GM12878 (cell line): ENCODE measurements around the gene POLR1A. TPM values are rescaled to one million over a fixed set of nuclear protein-coding genes. Genes with fewer than 3 reads are reported as not detected.

Experiments used
- ATAC-seq: fragments of 200-7000 bp; cut with Tn5 transposase; 3 replicates; pipeline ENCODE4 v1.9.1; 2020; ENCODE audit warnings: mild to moderate bottlenecking, moderate library complexity
- BruUV-seq: library from RNA; stranded (reverse); fragments of 400-500 nt; replicated peaks from 2 replicates; lab custom pipeline; 2021; lab: Mats Ljungman, UMichigan
- CTCF ChIA-PET: fragments of 300-600 bp; sonication (Branson Sonifier 250); formaldehyde crosslinking; extraction: SDS; loops from one replicate; lab custom pipeline; 2021; ENCODE audit warnings: inconsistent platforms; lab: Yijun Ruan, JAX
- POLR2A ChIA-PET: fragments of 350-600 bp; formaldehyde crosslinking; extraction: SDS; loops from one replicate; lab custom pipeline; 2021; ENCODE audit warnings: inconsistent platforms; lab: Charles Lee
- RAD21 ChIA-PET: fragments of 300-600 bp; sonication (Branson Sonifier 250); formaldehyde crosslinking; loops from one replicate; lab custom pipeline; 2023; ENCODE audit warnings: antibody characterized with exemption; ENCODE audit not compliant: unreplicated experiment; lab: Charles Lee
- SMC1A ChIA-PET: fragments of 300-600 bp; sonication (Branson Sonifier 250); formaldehyde crosslinking; loops from one replicate; lab custom pipeline; 2023; ENCODE audit not compliant: unreplicated experiment, uncharacterized antibody; lab: Charles Lee
- DNase-seq: peaks from one replicate; pipeline ENCODE4 v3.0.0-alpha.2; 2011; ENCODE audit warnings: low read depth, low spot score
- FAIRE-seq: peaks from 3 replicates; lab custom pipeline; 2011; peaks lifted over from hg19 to GRCh38; lab: Jason Lieb, UNC
- H2AFZ ChIP-seq: 2 replicates; pipeline ENCODE4 v1.6.0; 2011; ENCODE audit warnings: low read depth, low read length, control low read depth; ENCODE audit not compliant: control insufficient read depth
- H3K27ac ChIP-seq: 2 replicates; pipeline ENCODE4 v1.5.1; 2011; ENCODE audit warnings: control low read depth; ENCODE audit not compliant: control insufficient read depth, insufficient read depth
- H3K27me3 ChIP-seq, 2 experiments: replicated peaks in 1 of 2; 2 replicates each; pipeline versions ENCODE4 v1.6.0 to v1.6.1; 2011; ENCODE audit warnings: low read length in 1 of 2; ENCODE audit not compliant: control insufficient read depth in 2 of 2, insufficient read depth in 2 of 2
- H3K36me3 ChIP-seq, 2 experiments: 2 replicates each; pipeline ENCODE4 v1.5.1; 2011; ENCODE audit warnings: low read length in 1 of 2; ENCODE audit not compliant: control insufficient read depth in 2 of 2, insufficient read depth in 2 of 2
- H3K4me1 ChIP-seq: 2 replicates; pipeline ENCODE4 v1.6.1; 2011; ENCODE audit warnings: mild to moderate bottlenecking, low read length, moderate library complexity, mixed read lengths; ENCODE audit not compliant: control insufficient read depth, insufficient read depth
- H3K4me2 ChIP-seq: 2 replicates; pipeline ENCODE4 v1.6.0; 2011; ENCODE audit warnings: control low read depth; ENCODE audit not compliant: control insufficient read depth, insufficient read depth
- H3K4me3 ChIP-seq: fragments of 200-600 bp; sonication (generic); 2 replicates; pipeline ENCODE4 v1.5.1; 2016
- H3K79me2 ChIP-seq: 2 replicates; pipeline ENCODE4 v1.6.0; 2011; ENCODE audit warnings: low read length; ENCODE audit not compliant: control insufficient read depth, insufficient read depth
- H3K9ac ChIP-seq: 2 replicates; pipeline ENCODE4 v1.8.0; 2011; ENCODE audit warnings: low read length, control low read depth, mixed read lengths; ENCODE audit not compliant: control insufficient read depth, insufficient read depth
- H3K9me3 ChIP-seq: replicated peaks from 3 replicates; pipeline ENCODE4 v1.5.1; 2011; ENCODE audit warnings: mild to moderate bottlenecking, low read length; ENCODE audit not compliant: control insufficient read depth, insufficient read depth
- H4K20me1 ChIP-seq: 2 replicates; pipeline ENCODE4 v1.6.0; 2011; ENCODE audit not compliant: control insufficient read depth, insufficient read depth
- CREB1 ChIP-seq: IDR thresholded peaks from 2 replicates; pipeline ENCODE4 v1.6.1; 2012; ENCODE audit warnings: low read depth, mild to moderate bottlenecking, inconsistent platforms
- HDAC6 ChIP-seq: fragments of 200-600 bp; sonication (generic); IDR thresholded peaks from one replicate; pipeline ENCODE4 v1.8.0; 2017; ENCODE audit warnings: antibody characterized with exemption; ENCODE audit not compliant: unreplicated experiment
- JUNB ChIP-seq: IDR thresholded peaks from 2 replicates; pipeline ENCODE4 v1.6.1; 2016; ENCODE audit warnings: antibody characterized with exemption, mild to moderate bottlenecking
- PKNOX1 ChIP-seq: fragments of 450-650 bp; IDR thresholded peaks from 2 replicates; pipeline ENCODE4 v1.6.1; 2016; ENCODE audit warnings: mild to moderate bottlenecking
- RB1 ChIP-seq: fragments of 450-650 bp; formaldehyde crosslinking; IDR thresholded peaks from 2 replicates; pipeline ENCODE4 v1.6.1; 2017; ENCODE audit warnings: mild to moderate bottlenecking, borderline replicate concordance
- STAT1 ChIP-seq: fragments of 450-650 bp; conservative IDR thresholded peaks from 2 replicates; pipeline ENCODE4 v1.6.1; 2014; ENCODE audit warnings: antibody characterized with exemption, mild to moderate bottlenecking
- WRNIP1 ChIP-seq: IDR thresholded peaks from 2 replicates; pipeline ENCODE4 v1.6.1; 2011; ENCODE audit warnings: low read depth, low read length, improper control_type of control experiment, borderline replicate concordance
- ZNF384 ChIP-seq: IDR thresholded peaks from 2 replicates; pipeline ENCODE4 v1.6.1; 2012; ENCODE audit warnings: low read depth, mild to moderate bottlenecking, low read length, improper control_type of control experiment, borderline replicate concordance
- WGBS: methylation state at CpG from one replicate; pipeline ENCODE4 v1.1.6; 2016; ENCODE audit warnings: low lambda C conversion rate; ENCODE audit not compliant: insufficient replicate concordance, insufficient coverage; ENCODE audit errors: missing lambda C conversion rate; 5-methylcytosine and 5-hydroxymethylcytosine counted together
- in situ Hi-C: fragments of 300-500 bp; cut with MboI; formaldehyde crosslinking; loops from 9 replicates; pipeline ENCODE4 v1.14.3; 2018; ENCODE audit warnings: mixed read lengths
- intact Hi-C: fragments of 100-400 bp; cut with micrococcal nuclease; formaldehyde crosslinking; loops from one replicate; pipeline ENCODE4 v1.14.2; 2022; ENCODE audit not compliant: unreplicated experiment
- polyA plus RNA-seq, 11 experiments: library from polyadenylated mRNA; depleted of rRNA in 4 of 11; unstranded in 6 of 11; stranded (reverse) in 5 of 11; fragments of >200 nt; fragmentation: Nextera tagmentation in 4 of 11; fragmentation: Illumina TruSeq in 1 of 11; extraction: Ambion mirVana in 4 of 11; extraction: Trizol in 1 of 11; gene quantifications; 1 replicate in 1 of 11; 2 replicates in 10 of 11; pipeline versions ENCODE4 v1.2.1 to v1.2.3, GENCODE V29; 2011 to 2016; ENCODE audit warnings: inconsistent platforms in 2 of 11, missing spikeins in 2 of 11, low read depth in 1 of 11
- total RNA-seq, 4 experiments: library from RNA; depleted of rRNA in 3 of 4; stranded (reverse); fragments of >200 nt in 3 of 4; fragmentation: Illumina TruSeq in 1 of 4; extraction: Trizol in 1 of 4; gene quantifications; 2 replicates each; pipeline versions ENCODE4 v1.2.1 to v1.2.3, GENCODE V29; 2013 to 2021
- TF ChIP-seq, protein P1 (sequence below): fragments of 450-650 bp; IDR thresholded peaks from 2 replicates; pipeline ENCODE4 v1.6.1; 2014; ENCODE audit warnings: mild to moderate bottlenecking
- TF ChIP-seq, protein P2 (sequence below): fragments of 450-650 bp; conservative IDR thresholded peaks from 2 replicates; pipeline ENCODE4 v1.6.1; 2017; ENCODE audit warnings: mild to moderate bottlenecking, moderate library complexity
- TF ChIP-seq, protein P3 (sequence below): fragments of 450-650 bp; IDR thresholded peaks from 2 replicates; pipeline ENCODE4 v1.6.1; 2017; ENCODE audit warnings: mild to moderate bottlenecking, moderate library complexity

POLR1A gene
- total and polyA plus RNA-seq, 10 of the 15 experiments (the other 5 are each of a cell fraction or from before 2014, with no cell fraction given) = 2.1 to 53.9 (median 17.8) TPM

GRCh38 chr2:86033751-86034692 lies 71.7 kb downstream of the POLR1A start (continued):
- TF ChIP-seq, protein P1, sequence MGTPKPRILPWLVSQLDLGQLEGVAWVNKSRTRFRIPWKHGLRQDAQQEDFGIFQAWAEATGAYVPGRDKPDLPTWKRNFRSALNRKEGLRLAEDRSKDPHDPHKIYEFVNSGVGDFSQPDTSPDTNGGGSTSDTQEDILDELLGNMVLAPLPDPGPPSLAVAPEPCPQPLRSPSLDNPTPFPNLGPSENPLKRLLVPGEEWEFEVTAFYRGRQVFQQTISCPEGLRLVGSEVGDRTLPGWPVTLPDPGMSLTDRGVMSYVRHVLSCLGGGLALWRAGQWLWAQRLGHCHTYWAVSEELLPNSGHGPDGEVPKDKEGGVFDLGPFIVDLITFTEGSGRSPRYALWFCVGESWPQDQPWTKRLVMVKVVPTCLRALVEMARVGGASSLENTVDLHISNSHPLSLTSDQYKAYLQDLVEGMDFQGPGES = no peak
- TF ChIP-seq RB1 = no peak
- no peak for TF ChIP-seq JUNB
- TF ChIP-seq HDAC6 = no peak
- TF ChIP-seq STAT1 = no peak
- TF ChIP-seq, protein P2, sequence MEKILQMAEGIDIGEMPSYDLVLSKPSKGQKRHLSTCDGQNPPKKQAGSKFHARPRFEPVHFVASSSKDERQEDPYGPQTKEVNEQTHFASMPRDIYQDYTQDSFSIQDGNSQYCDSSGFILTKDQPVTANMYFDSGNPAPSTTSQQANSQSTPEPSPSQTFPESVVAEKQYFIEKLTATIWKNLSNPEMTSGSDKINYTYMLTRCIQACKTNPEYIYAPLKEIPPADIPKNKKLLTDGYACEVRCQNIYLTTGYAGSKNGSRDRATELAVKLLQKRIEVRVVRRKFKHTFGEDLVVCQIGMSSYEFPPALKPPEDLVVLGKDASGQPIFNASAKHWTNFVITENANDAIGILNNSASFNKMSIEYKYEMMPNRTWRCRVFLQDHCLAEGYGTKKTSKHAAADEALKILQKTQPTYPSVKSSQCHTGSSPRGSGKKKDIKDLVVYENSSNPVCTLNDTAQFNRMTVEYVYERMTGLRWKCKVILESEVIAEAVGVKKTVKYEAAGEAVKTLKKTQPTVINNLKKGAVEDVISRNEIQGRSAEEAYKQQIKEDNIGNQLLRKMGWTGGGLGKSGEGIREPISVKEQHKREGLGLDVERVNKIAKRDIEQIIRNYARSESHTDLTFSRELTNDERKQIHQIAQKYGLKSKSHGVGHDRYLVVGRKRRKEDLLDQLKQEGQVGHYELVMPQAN = no peak

- Histone ChIP-seq H3K4me2 (no peak overlapping the region), H3K79me2 (no peaks in the 10 kb centered on the region), H3K9me3 (no peaks in the 10 kb centered on the region), H3K4me1 (peaks cover 28% of the 10 kb centered on the region), H3K9ac (no peak overlapping the region), H3K4me3 (no peak overlapping the region), H4K20me1 (no peaks in the 10 kb centered on the region), H3K27ac (no peak overlapping the region), H2AFZ (no peak overlapping the region), H3K36me3 (peaks cover 49 to 52% of the 10 kb centered on the region in 2 experiments), H3K27me3 (no peaks in the 10 kb centered on the region)
- ChIA-PET SMC1A (interaction anchor here (4.8 kb wide), 1 partner anchor 204 kb away, joined by 78 read pairs; no protein-coding TSS in a partner anchor), POLR2A (no interaction called here), RAD21 (interaction anchor here (0.8 kb wide), 1 partner anchor 10 kb away, joined by 3 read pairs; no protein-coding TSS in a partner anchor), CTCF (interaction anchor here (0.7 to 6.8 kb wide), 4 partner anchors 9 to 205 kb away, joined by 3 to 100 read pairs (median 57); partner anchors contain the start of gene ST3GAL5)
- no TSS peak for BruUV-seq
- 96% methylated on average over 11 of the region's 11 CpGs for WGBS
- DNase-seq = no peak
- in situ Hi-C loops = no loop called here
- no peak for ATAC-seq
- no peak for FAIRE-seq
- intact Hi-C loops = no loop called here
- no peak for TF ChIP-seq ZNF384
- TF ChIP-seq, protein P3, sequence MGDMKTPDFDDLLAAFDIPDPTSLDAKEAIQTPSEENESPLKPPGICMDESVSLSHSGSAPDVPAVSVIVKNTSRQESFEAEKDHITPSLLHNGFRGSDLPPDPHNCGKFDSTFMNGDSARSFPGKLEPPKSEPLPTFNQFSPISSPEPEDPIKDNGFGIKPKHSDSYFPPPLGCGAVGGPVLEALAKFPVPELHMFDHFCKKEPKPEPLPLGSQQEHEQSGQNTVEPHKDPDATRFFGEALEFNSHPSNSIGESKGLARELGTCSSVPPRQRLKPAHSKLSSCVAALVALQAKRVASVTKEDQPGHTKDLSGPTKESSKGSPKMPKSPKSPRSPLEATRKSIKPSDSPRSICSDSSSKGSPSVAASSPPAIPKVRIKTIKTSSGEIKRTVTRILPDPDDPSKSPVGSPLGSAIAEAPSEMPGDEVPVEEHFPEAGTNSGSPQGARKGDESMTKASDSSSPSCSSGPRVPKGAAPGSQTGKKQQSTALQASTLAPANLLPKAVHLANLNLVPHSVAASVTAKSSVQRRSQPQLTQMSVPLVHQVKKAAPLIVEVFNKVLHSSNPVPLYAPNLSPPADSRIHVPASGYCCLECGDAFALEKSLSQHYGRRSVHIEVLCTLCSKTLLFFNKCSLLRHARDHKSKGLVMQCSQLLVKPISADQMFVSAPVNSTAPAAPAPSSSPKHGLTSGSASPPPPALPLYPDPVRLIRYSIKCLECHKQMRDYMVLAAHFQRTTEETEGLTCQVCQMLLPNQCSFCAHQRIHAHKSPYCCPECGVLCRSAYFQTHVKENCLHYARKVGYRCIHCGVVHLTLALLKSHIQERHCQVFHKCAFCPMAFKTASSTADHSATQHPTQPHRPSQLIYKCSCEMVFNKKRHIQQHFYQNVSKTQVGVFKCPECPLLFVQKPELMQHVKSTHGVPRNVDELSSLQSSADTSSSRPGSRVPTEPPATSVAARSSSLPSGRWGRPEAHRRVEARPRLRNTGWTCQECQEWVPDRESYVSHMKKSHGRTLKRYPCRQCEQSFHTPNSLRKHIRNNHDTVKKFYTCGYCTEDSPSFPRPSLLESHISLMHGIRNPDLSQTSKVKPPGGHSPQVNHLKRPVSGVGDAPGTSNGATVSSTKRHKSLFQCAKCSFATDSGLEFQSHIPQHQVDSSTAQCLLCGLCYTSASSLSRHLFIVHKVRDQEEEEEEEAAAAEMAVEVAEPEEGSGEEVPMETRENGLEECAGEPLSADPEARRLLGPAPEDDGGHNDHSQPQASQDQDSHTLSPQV = no peak
- TF ChIP-seq PKNOX1 = no peak
- no peak for TF ChIP-seq CREB1
- TF ChIP-seq WRNIP1 = no peak
These were observed 72.7 kb downstream of the POLR1A start for GRCh38 chr2:86032861-86033595.
